ENCODE measurements around the gene PDK2. TPM values are rescaled to one million over a fixed set of nuclear protein-coding genes. Genes with fewer than 3 reads are reported as not detected.
A peak's percentile ranks its signal among the peaks of the same experiment; 100 is the strongest.

The PDK2 gene
- total and polyA plus RNA-seq, 9 of the 15 experiments (the other 6 are each of a cell fraction or from before 2014, with no cell fraction given): 0.03 to 2.5 (median 1.4) TPM

GRCh38 chr17:50095626-50096037, 481 bp downstream of the PDK2 start:
- H4K20me1 ChIP-seq (replicated peaks; ENCODE audit: control insufficient read depth, insufficient read depth, low read length): peaks cover 16% of the 10 kb centered on the region; the same call in 1 of the 2 replicates
- peak overlapping the region; percentile 68; the same call in 1 of the 2 replicates for H3K4me2 ChIP-seq (ENCODE audit: insufficient read depth, low read length)
- POLR2A ChIA-PET: no interaction called here
- CTCF ChIA-PET (ENCODE audit: low intra/inter-chr PET ratio): interaction anchor here (0.7 to 1.1 kb wide), 2 partner anchors 66 to 202 kb away, joined by 3 to 4 read pairs; no protein-coding TSS in a partner anchor
- ATAC-seq: no peak
- in situ Hi-C loops (cut with MboI): loop anchor here (5.0 kb wide), 1 partner anchor 197 kb away; no protein-coding TSS in a partner anchor
- no peaks in the 10 kb centered on the region for H3K79me2 ChIP-seq (ENCODE audit: control insufficient read depth, insufficient read depth, low read length)
- no peaks in the 10 kb centered on the region for H3K36me3 ChIP-seq (ENCODE audit: control insufficient read depth, insufficient read depth, low read length)
- intact Hi-C loops (cut with micrococcal nuclease): no loop called here
- no peaks in the 10 kb centered on the region for H3K9me1 ChIP-seq (ENCODE audit: control insufficient read depth, insufficient read depth, low read length)
- H3K27me3 ChIP-seq (ENCODE audit: control insufficient read depth in 2 of 2, insufficient read depth in 2 of 2, low read length in 2 of 2): peaks cover 10 to 37% of the 10 kb centered on the region in 2 experiments; a peak in 4 of 5 replicates
- no peak overlapping the region for H3K27ac ChIP-seq (ENCODE audit: extremely low read depth, low read depth, low read length)
- H3K9me3 ChIP-seq (replicated peaks; ENCODE audit: control insufficient read depth, insufficient read depth, low read depth, low read length): no peaks in the 10 kb centered on the region
- peak overlapping the region; percentile 75 for H2AFZ ChIP-seq (ENCODE audit: low read depth, low read length)
- peak overlapping the region; percentile 34; the same call in 1 of the 2 replicates for H3K4me3 ChIP-seq
- BruUV-seq (replicated peaks): no TSS peak
- peaks cover 9 to 20% of the 10 kb centered on the region in 2 experiments; a peak in 4 of 5 replicates for H3K4me1 ChIP-seq (replicated peaks in 1 of 2; ENCODE audit: control insufficient read depth in 2 of 2, insufficient read depth in 2 of 2, low read length in 2 of 2)
- WGBS (ENCODE audit: insufficient coverage, low coverage, missing lambda C conversion rate): 12% methylated on average over 7 of the region's 12 CpGs
- H3K9ac ChIP-seq (ENCODE audit: insufficient read depth in 1 of 2, low read depth in 2 of 2, low read length in 2 of 2): no peak overlapping the region; a peak in 1 of 4 replicates
- DNase-seq (ENCODE audit: extremely low read depth in 1 of 4, low spot score in 3 of 4): no peak
- FAIRE-seq: no peak
- TF ChIP-seq NFIX (CRISPR knock-in tag; IDR thresholded peaks at IDR 0.05; ENCODE audit: low read depth) (no peak), PHF20 (IDR thresholded peaks at IDR 0.05; ENCODE audit: partially characterized antibody) (no peak), HLTF (IDR thresholded peaks at IDR 0.05) (no peak), ZNF778 (CRISPR knock-in tag; IDR thresholded peaks at IDR 0.05) (no peak), SMARCA5 (IDR thresholded peaks at IDR 0.05) (no peak), RHOXF2B (CRISPR knock-in tag; conservative IDR thresholded peaks at IDR 0.05) (no peak)
- TF ChIP-seq, protein P1, sequence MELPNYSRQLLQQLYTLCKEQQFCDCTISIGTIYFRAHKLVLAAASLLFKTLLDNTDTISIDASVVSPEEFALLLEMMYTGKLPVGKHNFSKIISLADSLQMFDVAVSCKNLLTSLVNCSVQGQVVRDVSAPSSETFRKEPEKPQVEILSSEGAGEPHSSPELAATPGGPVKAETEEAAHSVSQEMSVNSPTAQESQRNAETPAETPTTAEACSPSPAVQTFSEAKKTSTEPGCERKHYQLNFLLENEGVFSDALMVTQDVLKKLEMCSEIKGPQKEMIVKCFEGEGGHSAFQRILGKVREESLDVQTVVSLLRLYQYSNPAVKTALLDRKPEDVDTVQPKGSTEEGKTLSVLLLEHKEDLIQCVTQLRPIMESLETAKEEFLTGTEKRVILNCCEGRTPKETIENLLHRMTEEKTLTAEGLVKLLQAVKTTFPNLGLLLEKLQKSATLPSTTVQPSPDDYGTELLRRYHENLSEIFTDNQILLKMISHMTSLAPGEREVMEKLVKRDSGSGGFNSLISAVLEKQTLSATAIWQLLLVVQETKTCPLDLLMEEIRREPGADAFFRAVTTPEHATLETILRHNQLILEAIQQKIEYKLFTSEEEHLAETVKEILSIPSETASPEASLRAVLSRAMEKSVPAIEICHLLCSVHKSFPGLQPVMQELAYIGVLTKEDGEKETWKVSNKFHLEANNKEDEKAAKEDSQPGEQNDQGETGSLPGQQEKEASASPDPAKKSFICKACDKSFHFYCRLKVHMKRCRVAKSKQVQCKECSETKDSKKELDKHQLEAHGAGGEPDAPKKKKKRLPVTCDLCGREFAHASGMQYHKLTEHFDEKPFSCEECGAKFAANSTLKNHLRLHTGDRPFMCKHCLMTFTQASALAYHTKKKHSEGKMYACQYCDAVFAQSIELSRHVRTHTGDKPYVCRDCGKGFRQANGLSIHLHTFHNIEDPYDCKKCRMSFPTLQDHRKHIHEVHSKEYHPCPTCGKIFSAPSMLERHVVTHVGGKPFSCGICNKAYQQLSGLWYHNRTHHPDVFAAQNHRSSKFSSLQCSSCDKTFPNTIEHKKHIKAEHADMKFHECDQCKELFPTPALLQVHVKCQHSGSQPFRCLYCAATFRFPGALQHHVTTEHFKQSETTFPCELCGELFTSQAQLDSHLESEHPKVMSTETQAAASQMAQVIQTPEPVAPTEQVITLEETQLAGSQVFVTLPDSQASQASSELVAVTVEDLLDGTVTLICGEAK (IDR thresholded peaks at IDR 0.05): no peak
- TF ChIP-seq, protein P1 (CRISPR knock-in tag; IDR thresholded peaks at IDR 0.05): no peak
- TF ChIP-seq, protein P2, sequence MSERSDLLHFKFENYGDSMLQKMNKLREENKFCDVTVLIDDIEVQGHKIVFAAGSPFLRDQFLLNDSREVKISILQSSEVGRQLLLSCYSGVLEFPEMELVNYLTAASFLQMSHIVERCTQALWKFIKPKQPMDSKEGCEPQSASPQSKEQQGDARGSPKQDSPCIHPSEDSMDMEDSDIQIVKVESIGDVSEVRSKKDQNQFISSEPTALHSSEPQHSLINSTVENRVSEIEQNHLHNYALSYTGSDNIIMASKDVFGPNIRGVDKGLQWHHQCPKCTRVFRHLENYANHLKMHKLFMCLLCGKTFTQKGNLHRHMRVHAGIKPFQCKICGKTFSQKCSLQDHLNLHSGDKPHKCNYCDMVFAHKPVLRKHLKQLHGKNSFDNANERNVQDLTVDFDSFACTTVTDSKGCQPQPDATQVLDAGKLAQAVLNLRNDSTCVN (CRISPR knock-in tag; IDR thresholded peaks at IDR 0.05): no peak
- TF ChIP-seq, protein P3, sequence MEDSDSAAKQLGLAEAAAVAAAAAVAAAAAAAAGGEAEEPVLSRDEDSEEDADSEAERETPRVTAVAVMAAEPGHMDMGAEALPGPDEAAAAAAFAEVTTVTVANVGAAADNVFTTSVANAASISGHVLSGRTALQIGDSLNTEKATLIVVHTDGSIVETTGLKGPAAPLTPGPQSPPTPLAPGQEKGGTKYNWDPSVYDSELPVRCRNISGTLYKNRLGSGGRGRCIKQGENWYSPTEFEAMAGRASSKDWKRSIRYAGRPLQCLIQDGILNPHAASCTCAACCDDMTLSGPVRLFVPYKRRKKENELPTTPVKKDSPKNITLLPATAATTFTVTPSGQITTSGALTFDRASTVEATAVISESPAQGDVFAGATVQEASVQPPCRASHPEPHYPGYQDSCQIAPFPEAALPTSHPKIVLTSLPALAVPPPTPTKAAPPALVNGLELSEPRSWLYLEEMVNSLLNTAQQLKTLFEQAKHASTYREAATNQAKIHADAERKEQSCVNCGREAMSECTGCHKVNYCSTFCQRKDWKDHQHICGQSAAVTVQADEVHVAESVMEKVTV (CRISPR knock-in tag; IDR thresholded peaks at IDR 0.05): no peak

Measured in K562 (cell line).